Vagina (tissue), 2 donors: ENCODE data around the gene INSYN1.

Source experiments
- POLR2A ChIP-seq, 2 donors: fragments of 450-650 bp; IDR thresholded peaks; one replicate each; pipeline ENCODE4 v1.6.1; 2017; ENCODE audit warnings: antibody characterized with exemption in 2 of 2, mild to moderate bottlenecking in 2 of 2, moderate library complexity in 2 of 2
- POLR2AphosphoS5 ChIP-seq, 2 donors: sonication (generic); formaldehyde crosslinking; IDR thresholded peaks; one replicate each; pipeline ENCODE4 v1.9.0; 2017; ENCODE audit warnings: antibody characterized with exemption in 2 of 2, mild to moderate bottlenecking in 2 of 2, low read depth in 1 of 2; ENCODE audit not compliant: insufficient read depth in 1 of 2
- TF ChIP-seq, protein P1 (sequence below), 3 experiments: fragments of 450-650 bp in 2 of 3; fragments of 200-600 bp in 1 of 3; sonication (generic) in 1 of 3; IDR thresholded peaks; one replicate each; pipeline ENCODE4 v1.5.1; 2017 to 2019; ENCODE audit warnings: antibody characterized with exemption in 3 of 3, mild to moderate bottlenecking in 2 of 3, moderate library complexity in 2 of 3

GRCh38 chr15:73687351-73687750, 65.8 kb downstream of the INSYN1 start:
- TF ChIP-seq, protein P1, sequence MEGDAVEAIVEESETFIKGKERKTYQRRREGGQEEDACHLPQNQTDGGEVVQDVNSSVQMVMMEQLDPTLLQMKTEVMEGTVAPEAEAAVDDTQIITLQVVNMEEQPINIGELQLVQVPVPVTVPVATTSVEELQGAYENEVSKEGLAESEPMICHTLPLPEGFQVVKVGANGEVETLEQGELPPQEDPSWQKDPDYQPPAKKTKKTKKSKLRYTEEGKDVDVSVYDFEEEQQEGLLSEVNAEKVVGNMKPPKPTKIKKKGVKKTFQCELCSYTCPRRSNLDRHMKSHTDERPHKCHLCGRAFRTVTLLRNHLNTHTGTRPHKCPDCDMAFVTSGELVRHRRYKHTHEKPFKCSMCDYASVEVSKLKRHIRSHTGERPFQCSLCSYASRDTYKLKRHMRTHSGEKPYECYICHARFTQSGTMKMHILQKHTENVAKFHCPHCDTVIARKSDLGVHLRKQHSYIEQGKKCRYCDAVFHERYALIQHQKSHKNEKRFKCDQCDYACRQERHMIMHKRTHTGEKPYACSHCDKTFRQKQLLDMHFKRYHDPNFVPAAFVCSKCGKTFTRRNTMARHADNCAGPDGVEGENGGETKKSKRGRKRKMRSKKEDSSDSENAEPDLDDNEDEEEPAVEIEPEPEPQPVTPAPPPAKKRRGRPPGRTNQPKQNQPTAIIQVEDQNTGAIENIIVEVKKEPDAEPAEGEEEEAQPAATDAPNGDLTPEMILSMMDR (IDR thresholded peaks at IDR 0.05): no peak
- TF ChIP-seq POLR2AphosphoS5 (IDR thresholded peaks at IDR 0.05; ENCODE audit: insufficient read depth in 1 of 2, low read depth in 1 of 2) (no peak), POLR2A (IDR thresholded peaks at IDR 0.05) (no peak)
